ENCODE measurements around the gene ZNF324B. TPM values are rescaled to one million over a fixed set of nuclear protein-coding genes. Genes with fewer than 3 reads are reported as not detected.
A peak's percentile ranks its signal among the peaks of the same experiment; 100 is the strongest.
"Not testable (repeated sequence)": the region's sequence is repeated elsewhere in the genome, so short reads cannot be mapped to it uniquely, and the experiment has no call there.

ZNF324B gene
- total RNA-seq, 3 donors from 2014 or later = 10.7 to 13.3 (median 11.3) TPM

- peaks cover 9% of the 10 kb centered on the region for H3K4me1 Mint-ChIP-seq (ENCODE audit: low read depth)
- H3K27me3 Mint-ChIP-seq (ENCODE audit: low read depth) = no peaks in the 10 kb centered on the region
- DNase-seq (no peak), ATAC-seq (no peak)
- peaks cover 2% of the 10 kb centered on the region for H3K36me3 Mint-ChIP-seq (ENCODE audit: insufficient read depth)
- no peak overlapping the region for H3K4me3 Mint-ChIP-seq
- H3K9me3 Mint-ChIP-seq = no peaks in the 10 kb centered on the region
Measured at GRCh38 chr19:58480831-58481230, 29.4 kb downstream of the ZNF324B start.

- Mint-ChIP-seq H3K27me3 (ENCODE audit: low read depth) (no peaks in the 10 kb centered on the region), H3K36me3 (ENCODE audit: insufficient read depth) (peaks cover 2% of the 10 kb centered on the region), H3K9me3 (no peaks in the 10 kb centered on the region), H3K4me1 (ENCODE audit: low read depth) (no peaks in the 10 kb centered on the region), H3K4me3 (no peak overlapping the region)
- no peak for ATAC-seq
- DNase-seq = no peak
Measured at GRCh38 chr19:58482372-58482771, 30.9 kb downstream of the ZNF324B start.

- Mint-ChIP-seq H3K27me3 (ENCODE audit: low read depth) (no peaks in the 10 kb centered on the region), H3K9me3 (no peaks in the 10 kb centered on the region), H3K4me1 (ENCODE audit: low read depth) (no peaks in the 10 kb centered on the region), H3K4me3 (no peak overlapping the region), H3K36me3 (ENCODE audit: insufficient read depth) (peaks cover 2% of the 10 kb centered on the region)
- ATAC-seq (no peak), DNase-seq (no peak)
Measured at GRCh38 chr19:58483776-58484175, 32.4 kb downstream of the ZNF324B start.

GRCh38 chr19:58484349-58484748 is 32.9 kb downstream of the ZNF324B start:
- H3K4me3 Mint-ChIP-seq; H3K9me3 Mint-ChIP-seq; DNase-seq; ATAC-seq; H3K4me1 Mint-ChIP-seq (ENCODE audit: low read depth); H3K27me3 Mint-ChIP-seq (ENCODE audit: low read depth); H3K36me3 Mint-ChIP-seq (ENCODE audit: insufficient read depth): not testable (repeated sequence)

GRCh38 chr19:58491393-58491792 is 40.0 kb downstream of the ZNF324B start:
- ATAC-seq = no peak
- Mint-ChIP-seq H3K4me3 (no peak overlapping the region), H3K9me3 (no peaks in the 10 kb centered on the region), H3K4me1 (ENCODE audit: low read depth) (peaks cover 7% of the 10 kb centered on the region), H3K36me3 (ENCODE audit: insufficient read depth) (peaks cover 3% of the 10 kb centered on the region), H3K27me3 (ENCODE audit: low read depth) (no peaks in the 10 kb centered on the region)
- no peak for DNase-seq

GRCh38 chr19:58492265-58492664 is 40.8 kb downstream of the ZNF324B start:
- peaks cover 7% of the 10 kb centered on the region for H3K4me1 Mint-ChIP-seq (ENCODE audit: low read depth)
- peaks cover 3% of the 10 kb centered on the region for H3K36me3 Mint-ChIP-seq (ENCODE audit: insufficient read depth)
- no peaks in the 10 kb centered on the region for H3K27me3 Mint-ChIP-seq (ENCODE audit: low read depth)
- DNase-seq (no peak), ATAC-seq (no peak)
- H3K4me3 Mint-ChIP-seq = no peak overlapping the region
- H3K9me3 Mint-ChIP-seq = no peaks in the 10 kb centered on the region

- ATAC-seq = no peak
- peaks cover 16% of the 10 kb centered on the region for H3K9me3 Mint-ChIP-seq
- no peak for DNase-seq
- peak overlapping the region; percentile 93 for H3K4me3 Mint-ChIP-seq
- peaks cover 1% of the 10 kb centered on the region for H3K36me3 Mint-ChIP-seq (ENCODE audit: insufficient read depth)
- H3K27me3 Mint-ChIP-seq (ENCODE audit: low read depth) = no peaks in the 10 kb centered on the region
- peaks cover 19% of the 10 kb centered on the region for H3K4me1 Mint-ChIP-seq (ENCODE audit: low read depth)
Measured at GRCh38 chr19:58497634-58498170, 46.3 kb downstream of the ZNF324B start.

- Mint-ChIP-seq H3K9me3 (peaks cover 16% of the 10 kb centered on the region), H3K4me1 (ENCODE audit: low read depth) (peaks cover 19% of the 10 kb centered on the region), H3K4me3 (peak overlapping the region; percentile 93), H3K27me3 (ENCODE audit: low read depth) (no peaks in the 10 kb centered on the region), H3K36me3 (ENCODE audit: insufficient read depth) (peaks cover 1% of the 10 kb centered on the region)
- no peak for DNase-seq
- no peak for ATAC-seq
Measured at GRCh38 chr19:58498316-58499020, 47.0 kb downstream of the ZNF324B start.

- Mint-ChIP-seq H3K36me3 (ENCODE audit: insufficient read depth) (peaks cover 1% of the 10 kb centered on the region), H3K9me3 (peaks cover 16% of the 10 kb centered on the region)
- peak; percentile 98 for ATAC-seq
Measured at GRCh38 chr19:58499021-58499927, 47.9 kb downstream of the ZNF324B start.

GRCh38 chr19:58500242-58500641 is 48.8 kb downstream of the ZNF324B start:
- ATAC-seq (no peak), DNase-seq (no peak)
- H3K27me3 Mint-ChIP-seq (ENCODE audit: low read depth) = no peaks in the 10 kb centered on the region

More at GRCh38 chr19:58499021-58499927, 47.9 kb downstream of the ZNF324B start:
- Mint-ChIP-seq H3K27me3 (ENCODE audit: low read depth) (no peaks in the 10 kb centered on the region), H3K4me3 (peak overlapping the region; percentile 93), H3K4me1 (ENCODE audit: low read depth) (peaks cover 19% of the 10 kb centered on the region)
- peak; percentile 96 for DNase-seq

More at GRCh38 chr19:58500242-58500641, 48.8 kb downstream of the ZNF324B start:
- peaks cover 1% of the 10 kb centered on the region for H3K36me3 Mint-ChIP-seq (ENCODE audit: insufficient read depth)
- peak overlapping the region; percentile 16 for H3K4me3 Mint-ChIP-seq
- peaks cover 16% of the 10 kb centered on the region for H3K9me3 Mint-ChIP-seq
- H3K4me1 Mint-ChIP-seq (ENCODE audit: low read depth) = peaks cover 19% of the 10 kb centered on the region

Other genes starting within 250 kb of the ZNF324B start
- 10 to 100 TPM; 41.6 to 43.8 (median 41.6) TPM for gene ZNF544, start 222.7 kb upstream of the ZNF324B start, total RNA-seq
- 1 to 10 TPM; 3.3 to 3.5 (median 3.4) TPM for gene ZNF8, start 172.7 kb upstream of the ZNF324B start, total RNA-seq
- 100 to 1,000 TPM; 117 TPM for gene ERVK3-1, start 146.2 kb upstream of the ZNF324B start, total RNA-seq
- 1 to 10 TPM; 3.0 to 4.3 (median 3.6) TPM for gene ZSCAN22, start 124.6 kb upstream of the ZNF324B start, total RNA-seq
- 10 to 100 TPM in 2 of 3 donors, 1 to 10 TPM in 1; 9.0 to 12.0 (median 11.5) TPM for gene A1BG, start 98.1 kb upstream of the ZNF324B start, total RNA-seq
- gene ZNF497, start 88.9 kb upstream of the ZNF324B start, total RNA-seq = under 1 TPM; 0.55 to 0.99 (median 0.98) TPM
- gene ZNF837, start 70.6 kb upstream of the ZNF324B start, total RNA-seq = 1 to 10 TPM; 1.2 to 2.1 (median 1.8) TPM
- gene RPS5, start 64.4 kb upstream of the ZNF324B start, total RNA-seq = 1,000 to 10,000 TPM; 2,106 to 2,287 (median 2,120) TPM
- gene RNF225, start 56.0 kb upstream of the ZNF324B start, total RNA-seq = 1 to 10 TPM; 2.5 to 3.2 (median 2.5) TPM
- gene ZNF584, start 43.0 kb upstream of the ZNF324B start, total RNA-seq = 10 to 100 TPM; 17.8 to 20.5 (median 20.3) TPM
- gene ZNF132, start 11.5 kb upstream of the ZNF324B start, total RNA-seq = 1 to 10 TPM; 1.0 to 1.8 (median 1.8) TPM
- gene ZNF324, start 15.5 kb downstream of the ZNF324B start, total RNA-seq = 10 to 100 TPM; 16.1 to 18.0 (median 16.4) TPM
- 1 to 10 TPM; 5.3 to 6.4 (median 6.0) TPM for gene ZNF446, start 24.7 kb downstream of the ZNF324B start, total RNA-seq
- gene SLC27A5, start 60.4 kb downstream of the ZNF324B start, total RNA-seq = 10 to 100 TPM; 12.6 to 19.8 (median 19.5) TPM
- 10 to 100 TPM; 15.4 to 16.7 (median 16.1) TPM for gene ZBTB45, start 68.2 kb downstream of the ZNF324B start, total RNA-seq
- gene TRIM28, start 92.4 kb downstream of the ZNF324B start, total RNA-seq = 100 to 1,000 TPM; 850 to 963 (median 920) TPM
- 100 to 1,000 TPM; 117 to 128 (median 119) TPM for gene CHMP2A, start 103.5 kb downstream of the ZNF324B start, total RNA-seq
- gene UBE2M, start 107.0 kb downstream of the ZNF324B start, total RNA-seq = 100 to 1,000 TPM; 138 to 155 (median 153) TPM
- gene MZF1, start 121.7 kb downstream of the ZNF324B start, total RNA-seq = 10 to 100 TPM; 12.4 to 16.9 (median 12.7) TPM